GM12878 (cell line): ENCODE data around the gene RB1. TPM values are rescaled to one million over a fixed set of nuclear protein-coding genes. Genes with fewer than 3 reads are reported as not detected.

ENCODE experiments used
- ATAC-seq: fragments of 200-7000 bp; cut with Tn5 transposase; 3 replicates; pipeline ENCODE4 v1.9.1; 2020; ENCODE audit warnings: mild to moderate bottlenecking, moderate library complexity
- BruUV-seq: library from RNA; stranded (reverse); fragments of 400-500 nt; replicated peaks from 2 replicates; lab custom pipeline; 2021; lab: Mats Ljungman, UMichigan
- CTCF ChIA-PET: fragments of 300-600 bp; sonication (Branson Sonifier 250); formaldehyde crosslinking; extraction: SDS; loops from one replicate; lab custom pipeline; 2021; ENCODE audit warnings: inconsistent platforms; lab: Yijun Ruan, JAX
- POLR2A ChIA-PET: fragments of 350-600 bp; formaldehyde crosslinking; extraction: SDS; loops from one replicate; lab custom pipeline; 2021; ENCODE audit warnings: inconsistent platforms; lab: Charles Lee
- RAD21 ChIA-PET: fragments of 300-600 bp; sonication (Branson Sonifier 250); formaldehyde crosslinking; loops from one replicate; lab custom pipeline; 2023; ENCODE audit warnings: antibody characterized with exemption; ENCODE audit not compliant: unreplicated experiment; lab: Charles Lee
- SMC1A ChIA-PET: fragments of 300-600 bp; sonication (Branson Sonifier 250); formaldehyde crosslinking; loops from one replicate; lab custom pipeline; 2023; ENCODE audit not compliant: unreplicated experiment, uncharacterized antibody; lab: Charles Lee
- DNase-seq: peaks from one replicate; pipeline ENCODE4 v3.0.0-alpha.2; 2011; ENCODE audit warnings: low read depth, low spot score
- FAIRE-seq: peaks from 3 replicates; lab custom pipeline; 2011; peaks lifted over from hg19 to GRCh38; lab: Jason Lieb, UNC
- H2AFZ ChIP-seq: 2 replicates; pipeline ENCODE4 v1.6.0; 2011; ENCODE audit warnings: low read depth, low read length, control low read depth; ENCODE audit not compliant: control insufficient read depth
- H3K27ac ChIP-seq: 2 replicates; pipeline ENCODE4 v1.5.1; 2011; ENCODE audit warnings: control low read depth; ENCODE audit not compliant: control insufficient read depth, insufficient read depth
- H3K27me3 ChIP-seq, 2 experiments: replicated peaks in 1 of 2; 2 replicates each; pipeline versions ENCODE4 v1.6.0 to v1.6.1; 2011; ENCODE audit warnings: low read length in 1 of 2; ENCODE audit not compliant: control insufficient read depth in 2 of 2, insufficient read depth in 2 of 2
- H3K36me3 ChIP-seq, 2 experiments: 2 replicates each; pipeline ENCODE4 v1.5.1; 2011; ENCODE audit warnings: low read length in 1 of 2; ENCODE audit not compliant: control insufficient read depth in 2 of 2, insufficient read depth in 2 of 2
- H3K4me1 ChIP-seq: 2 replicates; pipeline ENCODE4 v1.6.1; 2011; ENCODE audit warnings: mild to moderate bottlenecking, low read length, moderate library complexity, mixed read lengths; ENCODE audit not compliant: control insufficient read depth, insufficient read depth
- H3K4me2 ChIP-seq: 2 replicates; pipeline ENCODE4 v1.6.0; 2011; ENCODE audit warnings: control low read depth; ENCODE audit not compliant: control insufficient read depth, insufficient read depth
- H3K4me3 ChIP-seq: fragments of 200-600 bp; sonication (generic); 2 replicates; pipeline ENCODE4 v1.5.1; 2016
- H3K79me2 ChIP-seq: 2 replicates; pipeline ENCODE4 v1.6.0; 2011; ENCODE audit warnings: low read length; ENCODE audit not compliant: control insufficient read depth, insufficient read depth
- H3K9ac ChIP-seq: 2 replicates; pipeline ENCODE4 v1.8.0; 2011; ENCODE audit warnings: low read length, control low read depth, mixed read lengths; ENCODE audit not compliant: control insufficient read depth, insufficient read depth
- H3K9me3 ChIP-seq: replicated peaks from 3 replicates; pipeline ENCODE4 v1.5.1; 2011; ENCODE audit warnings: mild to moderate bottlenecking, low read length; ENCODE audit not compliant: control insufficient read depth, insufficient read depth
- H4K20me1 ChIP-seq: 2 replicates; pipeline ENCODE4 v1.6.0; 2011; ENCODE audit not compliant: control insufficient read depth, insufficient read depth
- BCLAF1 ChIP-seq: fragments of 450-650 bp; IDR thresholded peaks from 2 replicates; pipeline ENCODE4 v1.6.1; 2017; ENCODE audit warnings: antibody characterized with exemption, mild to moderate bottlenecking, moderate library complexity
- BHLHE40 ChIP-seq, 2 experiments: fragments of 450-650 bp in 1 of 2; IDR thresholded peaks; 2 replicates each; pipeline ENCODE4 v1.6.1; 2011 to 2017; ENCODE audit warnings: low read depth in 2 of 2, borderline replicate concordance in 1 of 2, improper control_type of control experiment in 1 of 2, low read length in 1 of 2, mild to moderate bottlenecking in 1 of 2
- CHD2 ChIP-seq: IDR thresholded peaks from 2 replicates; pipeline ENCODE4 v1.6.1; 2011; ENCODE audit warnings: low read depth, low read length, improper control_type of control experiment, borderline replicate concordance
- ETV6 ChIP-seq, 2 experiments: fragments of 450-650 bp in 1 of 2; IDR thresholded peaks in 1 of 2; conservative IDR thresholded peaks in 1 of 2; 2 replicates each; pipeline ENCODE4 v1.6.1; 2014; ENCODE audit warnings: antibody characterized with exemption in 1 of 2, borderline replicate concordance in 1 of 2, low read depth in 1 of 2, mild to moderate bottlenecking in 1 of 2, moderate library complexity in 1 of 2
- JUNB ChIP-seq: IDR thresholded peaks from 2 replicates; pipeline ENCODE4 v1.6.1; 2016; ENCODE audit warnings: antibody characterized with exemption, mild to moderate bottlenecking
- MTA2 ChIP-seq: fragments of 450-650 bp; IDR thresholded peaks from 2 replicates; pipeline ENCODE4 v1.6.1; 2016; ENCODE audit warnings: low read depth, mild to moderate bottlenecking, moderate library complexity
- PBX3 ChIP-seq: IDR thresholded peaks from 2 replicates; pipeline ENCODE4 v1.6.1; 2011; ENCODE audit warnings: mild to moderate bottlenecking, low read depth, low read length, moderate library complexity; ENCODE audit not compliant: insufficient replicate concordance
- PKNOX1 ChIP-seq: fragments of 450-650 bp; IDR thresholded peaks from 2 replicates; pipeline ENCODE4 v1.6.1; 2016; ENCODE audit warnings: mild to moderate bottlenecking
- RCOR1 ChIP-seq: conservative IDR thresholded peaks from 2 replicates; pipeline ENCODE4 v1.6.1; 2012; ENCODE audit warnings: low read depth, low read length, improper control_type of control experiment
- RELB ChIP-seq: fragments of 450-650 bp; IDR thresholded peaks from 2 replicates; pipeline ENCODE4 v1.6.1; 2017; ENCODE audit warnings: low read depth, mild to moderate bottlenecking, moderate library complexity
- SMARCA5 ChIP-seq: fragments of 450-650 bp; IDR thresholded peaks from 2 replicates; pipeline ENCODE4 v1.6.1; 2017; ENCODE audit warnings: mild to moderate bottlenecking
- SPI1 ChIP-seq: IDR thresholded peaks from 2 replicates; pipeline ENCODE4 v1.6.1; 2011; ENCODE audit warnings: low read depth, mild to moderate bottlenecking, low read length, moderate library complexity, borderline replicate concordance; ENCODE audit not compliant: insufficient read depth
- USF2 ChIP-seq: IDR thresholded peaks from 2 replicates; pipeline ENCODE4 v1.6.1; 2011; ENCODE audit warnings: low read depth, low read length, improper control_type of control experiment, borderline replicate concordance
- in situ Hi-C: fragments of 300-500 bp; cut with MboI; formaldehyde crosslinking; loops from 9 replicates; pipeline ENCODE4 v1.14.3; 2018; ENCODE audit warnings: mixed read lengths
- intact Hi-C: fragments of 100-400 bp; cut with micrococcal nuclease; formaldehyde crosslinking; loops from one replicate; pipeline ENCODE4 v1.14.2; 2022; ENCODE audit not compliant: unreplicated experiment
- polyA plus RNA-seq, 11 experiments: library from polyadenylated mRNA; depleted of rRNA in 4 of 11; unstranded in 6 of 11; stranded (reverse) in 5 of 11; fragments of >200 nt; fragmentation: Nextera tagmentation in 4 of 11; fragmentation: Illumina TruSeq in 1 of 11; extraction: Ambion mirVana in 4 of 11; extraction: Trizol in 1 of 11; gene quantifications; 1 replicate in 1 of 11; 2 replicates in 10 of 11; pipeline versions ENCODE4 v1.2.1 to v1.2.3, GENCODE V29; 2011 to 2016; ENCODE audit warnings: inconsistent platforms in 2 of 11, missing spikeins in 2 of 11, low read depth in 1 of 11
- total RNA-seq, 4 experiments: library from RNA; depleted of rRNA in 3 of 4; stranded (reverse); fragments of >200 nt in 3 of 4; fragmentation: Illumina TruSeq in 1 of 4; extraction: Trizol in 1 of 4; gene quantifications; 2 replicates each; pipeline versions ENCODE4 v1.2.1 to v1.2.3, GENCODE V29; 2013 to 2021

RB1 gene
- total and polyA plus RNA-seq, 10 of the 15 experiments (the other 5 are each of a cell fraction or from before 2014, with no cell fraction given): 2.8 to 45.0 (median 8.3) TPM

GRCh38 chr13:48487968-48488367 lies 184.4 kb downstream of the RB1 start (continued):
- TF ChIP-seq BCLAF1: no peak
- TF ChIP-seq USF2: no peak
- no peak for TF ChIP-seq CHD2
- no peak for TF ChIP-seq RCOR1

- ChIA-PET SMC1A (interaction anchor here (1.0 to 1.3 kb wide), 3 partner anchors 12 to 91 kb away, joined by 3 to 4 read pairs (median 3); no protein-coding TSS in a partner anchor), POLR2A (interaction anchor here (1.2 kb wide), 1 partner anchor 43 kb away, joined by 3 read pairs; the partner anchor contains the start of gene RCBTB2), CTCF (interaction anchor here (1.1 to 1.5 kb wide), 2 partner anchors 90 to 395 kb away, joined by 3 to 5 read pairs; partner anchors contain the start of gene MED4), RAD21 (interaction anchor here (1.5 to 2.1 kb wide), 2 partner anchors 13 to 44 kb away, joined by 4 to 5 read pairs; partner anchors contain the start of gene RCBTB2)
- peak; percentile 57 for ATAC-seq
- in situ Hi-C loops: no loop called here
- no peak for DNase-seq
- no TSS peak for BruUV-seq
- Histone ChIP-seq H3K4me3 (peak overlapping the region; percentile 19; the same call in 1 of the 2 replicates), H3K27me3 (no peaks in the 10 kb centered on the region), H3K9ac (peak overlapping the region; percentile 30; the same call in 1 of the 2 replicates), H3K9me3 (no peaks in the 10 kb centered on the region; the same call in 1 of the 3 replicates), H3K79me2 (peaks cover 29% of the 10 kb centered on the region), H3K27ac (peak overlapping the region; percentile 91), H3K36me3 (peaks cover 0 to 7% of the 10 kb centered on the region in 2 experiments; a peak in 1 of 4 replicates), H3K4me2 (peak overlapping the region; percentile 92), H4K20me1 (no peaks in the 10 kb centered on the region), H3K4me1 (peaks cover 63% of the 10 kb centered on the region), H2AFZ (no peak overlapping the region)
- intact Hi-C loops: no loop called here
- FAIRE-seq: peak; percentile 69
- TF ChIP-seq ETV6 (conservative IDR thresholded peaks at IDR 0.05 in 1 of 2, IDR thresholded peaks at IDR 0.05 in 1 of 2; ENCODE audit: borderline replicate concordance in 1 of 2, low read depth in 1 of 2) (peak in 1 of 2 experiments; percentile 64; a peak in 1 of 4 replicates), SPI1 (peak; percentile 77), MTA2 (peak; percentile 45), PKNOX1 (peak; percentile 90), RELB (peak; percentile 20; the same call in 1 of the 2 replicates), SMARCA5 (no peak), PBX3 (no peak), BHLHE40 (IDR thresholded peaks at IDR 0.05; ENCODE audit: borderline replicate concordance in 1 of 2, low read depth in 2 of 2, low read length in 1 of 2) (0 out of 4 replicates have a peak, but pooled peaks have one; percentile 15 to 24), JUNB (peak; percentile 52)
Measured at GRCh38 chr13:48488995-48489394, 185.4 kb downstream of the RB1 start.
